ENCODE measurements around the gene IL37.
"Not testable (repeated sequence)": the region's sequence is repeated elsewhere in the genome, so short reads cannot be mapped to it uniquely, and the experiment has no call there.

Gene IL37

DNA sequence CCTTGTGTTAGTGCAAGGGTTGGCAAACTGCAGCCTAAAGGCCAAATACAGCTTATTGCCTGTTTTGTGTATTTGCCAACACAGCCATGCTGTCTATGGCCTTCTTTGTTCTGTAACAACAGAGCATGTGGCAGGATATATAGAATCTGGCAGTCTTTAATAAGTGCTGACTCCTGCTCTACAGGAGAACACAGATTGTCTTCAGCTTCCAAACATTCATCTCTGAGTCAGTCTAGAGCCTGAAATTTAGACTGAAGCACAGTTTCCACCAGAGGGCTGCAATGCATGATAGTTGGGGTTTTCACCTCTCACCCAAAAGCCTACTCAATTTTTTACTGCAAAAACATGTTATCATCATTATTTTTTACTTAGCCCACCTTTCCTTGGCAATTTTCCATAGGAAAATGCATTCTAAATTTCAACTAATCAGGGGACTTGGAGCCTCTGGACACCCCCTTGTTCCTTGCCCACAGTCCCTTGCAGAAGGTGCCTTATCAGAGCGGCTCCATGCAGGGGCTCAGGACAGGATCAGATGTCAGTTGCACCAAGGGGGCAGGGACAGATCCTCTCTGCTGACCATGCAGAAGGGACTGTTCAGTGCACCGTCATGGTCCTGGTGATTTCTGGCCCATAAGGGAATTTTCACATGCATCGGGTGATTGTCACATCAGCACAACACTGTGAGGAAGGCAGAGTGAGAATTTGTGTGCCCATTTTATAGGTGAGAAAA, 12.4 kb downstream of the IL37 start:
- no peak for DNase-seq (ENCODE audit: low read depth)

DNA sequence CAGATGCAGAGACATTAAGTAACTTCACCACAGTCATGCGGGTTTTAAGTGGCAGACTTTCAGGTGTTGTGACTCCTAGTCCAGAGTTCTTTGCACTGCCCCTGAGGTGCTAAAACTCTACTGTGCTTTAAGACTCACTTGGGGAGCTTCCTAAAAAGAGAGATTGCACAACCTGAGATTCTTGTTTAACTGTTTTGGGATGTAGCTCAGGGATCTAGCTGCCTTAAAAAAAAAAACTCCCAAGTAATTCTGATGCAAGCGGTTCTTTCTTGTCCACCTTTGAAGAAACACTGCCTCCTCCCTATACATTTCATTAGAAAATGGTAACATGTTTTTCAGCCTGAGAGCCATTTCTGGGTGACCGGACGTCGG, 13.0 kb downstream of the IL37 start:
- DNase-seq (ENCODE audit: low read depth): no peak

DNA sequence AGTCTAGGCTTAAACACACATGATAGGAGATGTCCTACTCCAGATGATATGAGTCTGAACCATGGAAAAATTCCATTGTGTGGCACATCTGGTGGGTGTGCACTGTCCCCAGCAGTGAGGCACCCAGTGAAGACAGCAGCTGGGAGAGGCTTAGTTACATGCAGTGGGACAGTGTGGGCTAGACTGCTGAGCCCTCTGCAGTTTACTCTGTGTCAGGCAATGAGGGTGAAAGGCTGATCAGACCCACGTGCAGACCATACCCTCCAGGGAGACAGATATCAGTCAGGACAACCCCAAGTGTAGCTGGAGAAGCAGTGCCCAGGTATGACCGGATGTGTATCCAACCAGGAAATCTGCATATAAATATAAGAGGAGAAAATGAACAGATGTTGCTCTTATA, 13.4 kb downstream of the IL37 start:
- DNase-seq (ENCODE audit: low read depth): no peak

DNA sequence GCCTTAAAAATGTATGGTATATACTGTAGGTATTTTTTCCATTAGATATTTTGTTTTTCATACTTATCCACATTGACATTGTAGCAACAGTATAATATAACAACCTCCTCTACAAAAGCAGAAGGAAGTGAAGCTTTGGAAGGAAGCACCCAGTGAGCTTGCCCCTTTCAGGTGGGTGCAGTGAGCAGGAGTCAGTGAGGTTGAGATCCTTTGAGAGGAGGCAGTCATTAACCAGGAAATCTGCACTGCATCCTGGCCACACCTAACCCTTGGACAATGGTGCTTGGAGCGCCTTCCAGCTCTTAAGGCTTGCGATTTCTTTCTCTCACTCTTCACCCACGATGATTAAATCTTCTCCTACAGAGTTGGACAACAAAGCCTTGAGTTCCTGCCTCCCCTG, 13.9 kb downstream of the IL37 start:
- DNase-seq (ENCODE audit: low read depth): no peak

DNA sequence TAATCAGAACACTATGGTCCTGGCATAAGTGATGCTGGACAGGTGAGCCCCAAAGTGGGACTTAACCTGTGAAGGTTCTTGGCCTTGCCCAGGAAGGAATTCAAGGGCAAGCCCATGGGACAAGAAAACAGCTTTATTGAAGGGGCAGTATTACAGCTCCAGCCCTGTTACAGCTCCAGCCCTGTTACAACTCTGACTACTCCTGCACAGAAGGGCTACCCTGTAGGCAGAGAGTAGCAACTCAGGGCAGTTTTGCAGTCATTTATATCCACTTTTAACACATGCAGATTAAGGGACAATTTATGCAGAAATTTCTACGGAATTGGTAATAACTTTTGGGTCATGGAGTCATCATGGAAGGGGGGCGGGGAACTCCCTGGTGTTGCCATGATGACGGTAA, 15.7 kb downstream of the IL37 start:
- no peak for DNase-seq (ENCODE audit: low read depth)

DNA sequence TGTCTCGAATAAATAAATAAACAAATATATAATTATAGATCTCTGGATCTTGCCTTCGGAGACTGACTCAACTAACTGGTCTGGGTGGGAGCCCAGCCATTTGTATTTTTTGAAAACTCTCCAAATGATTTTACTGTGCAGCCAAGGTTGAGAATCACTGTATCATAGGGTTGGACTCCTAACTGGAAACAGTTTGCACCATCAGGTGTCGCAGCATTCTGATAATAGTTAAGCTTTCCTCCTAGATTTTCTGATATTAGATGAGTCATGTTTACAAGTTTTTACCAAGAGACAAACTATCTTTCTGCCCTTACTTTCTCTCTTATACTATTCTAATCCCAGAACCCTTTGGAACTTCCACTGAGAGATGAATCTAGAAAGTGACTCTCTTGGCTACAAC, 16.8 kb downstream of the IL37 start:
- DNase-seq (ENCODE audit: low read depth): no peak

DNA sequence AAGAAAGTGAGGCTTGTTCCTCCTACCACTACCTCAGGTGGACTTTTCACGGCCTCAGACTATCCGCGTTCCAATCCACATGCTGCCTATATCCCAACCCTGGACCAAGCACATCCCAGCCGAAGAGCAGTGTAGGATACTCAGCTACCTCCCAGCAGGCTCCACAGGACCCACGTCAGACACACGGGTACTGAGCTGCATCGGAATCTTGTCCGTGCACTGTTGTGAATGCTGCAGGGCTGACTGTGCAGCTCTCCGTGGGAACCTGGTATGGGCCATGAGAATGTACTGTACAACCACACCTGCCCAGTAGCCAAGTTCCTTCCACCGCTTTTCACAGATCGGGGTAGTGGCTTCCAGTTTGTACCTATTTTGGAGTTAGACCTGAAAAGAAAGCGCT, 22.3 kb downstream of the IL37 start:
- DNase-seq (ENCODE audit: low read depth): no peak

DNA sequence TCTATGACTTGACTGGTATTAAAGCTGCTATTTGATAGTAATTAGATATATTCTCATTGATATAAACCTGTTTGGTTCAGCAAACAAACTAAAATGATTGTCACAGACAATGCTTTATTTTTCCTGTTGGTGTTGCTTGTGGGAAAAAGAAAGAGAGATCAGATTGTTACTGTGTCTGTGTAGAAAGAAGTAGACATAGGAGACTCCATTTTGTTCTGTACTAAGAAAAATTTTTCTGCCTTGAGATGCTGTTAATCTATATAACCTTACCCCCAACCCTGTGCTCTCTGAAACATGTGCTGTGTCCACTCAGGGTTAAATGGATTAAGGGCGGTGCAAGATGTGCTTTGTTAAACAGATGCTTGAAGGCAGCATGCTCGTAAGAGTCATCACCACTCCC, 23.2 kb downstream of the IL37 start:
- not testable (repeated sequence) for DNase-seq (ENCODE audit: low read depth)

DNA sequence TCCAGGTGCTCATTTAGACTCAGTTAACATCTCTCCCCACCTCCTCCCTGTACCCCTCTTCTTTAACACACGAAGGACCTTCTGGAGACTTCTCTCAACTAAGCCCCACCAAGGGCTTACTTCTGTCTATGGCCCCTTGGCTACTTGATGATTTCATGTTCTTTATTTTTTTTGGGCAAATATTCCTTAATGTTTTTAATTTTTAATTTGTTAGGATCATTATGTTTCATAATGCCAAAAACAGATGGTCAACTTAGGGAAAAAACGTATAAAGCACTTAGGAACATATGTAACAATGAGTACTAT, 25.9 kb downstream of the IL37 start:
- no peak for DNase-seq (ENCODE audit: low read depth)

DNA sequence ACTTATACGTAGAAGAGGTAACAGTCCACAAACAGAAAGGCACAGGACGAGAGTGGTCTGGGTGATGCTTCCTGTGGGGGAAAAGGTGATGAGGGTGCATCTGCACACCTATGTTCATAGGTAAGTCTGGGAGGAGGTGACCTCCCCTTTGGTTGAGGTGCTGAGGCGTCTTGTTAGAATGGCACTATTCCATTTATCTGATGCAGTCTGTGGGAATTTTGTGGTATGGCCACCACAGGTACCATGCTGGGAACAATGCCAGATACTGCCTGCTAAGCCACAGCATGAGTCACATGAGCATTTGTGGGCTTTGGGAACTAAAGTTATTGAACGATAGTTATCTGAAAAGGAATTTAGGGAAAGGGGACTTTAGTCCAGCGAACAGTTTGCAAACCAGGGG, 27.9 kb downstream of the IL37 start:
- DNase-seq (ENCODE audit: low read depth): no peak

DNA sequence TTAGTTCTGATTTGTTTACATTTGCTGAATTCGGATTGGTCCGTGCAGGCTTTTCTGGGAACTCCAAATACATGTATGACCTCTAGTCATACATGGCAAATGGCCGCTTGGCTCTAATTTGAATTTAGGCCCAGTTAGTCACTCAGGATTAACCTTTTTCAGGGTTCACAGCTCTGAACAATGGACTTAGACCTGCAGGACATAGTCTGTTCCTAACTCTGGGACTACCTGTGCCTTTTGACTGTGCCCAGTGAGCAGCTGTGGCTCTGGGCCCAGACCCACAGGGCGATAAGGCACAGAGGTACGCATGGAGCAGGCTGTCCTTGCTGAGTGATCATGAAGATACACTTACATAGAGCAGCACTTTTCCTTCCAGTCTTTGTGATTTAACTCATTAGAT, 28.5 kb downstream of the IL37 start:
- DNase-seq (ENCODE audit: low read depth): no peak

DNA sequence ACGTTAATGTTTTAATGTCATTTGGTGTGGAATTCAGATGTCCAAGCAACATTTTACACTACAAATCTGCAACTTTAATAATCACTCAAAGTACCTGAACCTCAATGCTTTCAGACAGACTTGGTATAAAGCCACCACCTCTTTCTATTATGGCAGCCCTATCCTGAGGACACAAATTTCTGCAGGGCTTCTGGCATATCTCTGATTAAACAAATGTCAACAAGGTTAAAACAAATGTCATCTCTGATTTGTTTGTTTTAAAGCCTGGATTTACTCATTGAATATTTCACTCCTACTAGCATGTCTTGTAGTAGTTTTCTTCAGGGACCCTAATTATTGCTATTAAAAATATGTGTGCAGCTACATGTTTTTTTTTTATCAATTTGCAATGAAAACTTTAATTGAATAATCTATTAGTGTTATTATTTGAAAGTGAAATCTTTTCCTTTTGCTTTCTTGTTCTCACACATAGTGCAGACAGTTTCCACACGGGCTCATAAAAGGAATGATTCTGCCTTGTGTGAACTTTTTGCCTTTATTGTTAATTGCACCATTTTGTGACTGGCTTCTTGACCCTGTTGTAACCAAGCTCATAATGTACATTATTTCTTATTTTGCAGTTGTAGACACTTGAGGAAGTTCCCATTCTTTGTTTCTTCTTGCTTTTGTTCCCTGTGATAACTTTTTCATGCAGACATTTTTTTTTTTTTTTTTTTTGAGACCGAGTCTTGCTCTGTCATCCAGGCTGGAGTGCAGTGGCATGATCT, 30.1 kb downstream of the IL37 start:
- DNase-seq (ENCODE audit: low read depth): no peak

DNA sequence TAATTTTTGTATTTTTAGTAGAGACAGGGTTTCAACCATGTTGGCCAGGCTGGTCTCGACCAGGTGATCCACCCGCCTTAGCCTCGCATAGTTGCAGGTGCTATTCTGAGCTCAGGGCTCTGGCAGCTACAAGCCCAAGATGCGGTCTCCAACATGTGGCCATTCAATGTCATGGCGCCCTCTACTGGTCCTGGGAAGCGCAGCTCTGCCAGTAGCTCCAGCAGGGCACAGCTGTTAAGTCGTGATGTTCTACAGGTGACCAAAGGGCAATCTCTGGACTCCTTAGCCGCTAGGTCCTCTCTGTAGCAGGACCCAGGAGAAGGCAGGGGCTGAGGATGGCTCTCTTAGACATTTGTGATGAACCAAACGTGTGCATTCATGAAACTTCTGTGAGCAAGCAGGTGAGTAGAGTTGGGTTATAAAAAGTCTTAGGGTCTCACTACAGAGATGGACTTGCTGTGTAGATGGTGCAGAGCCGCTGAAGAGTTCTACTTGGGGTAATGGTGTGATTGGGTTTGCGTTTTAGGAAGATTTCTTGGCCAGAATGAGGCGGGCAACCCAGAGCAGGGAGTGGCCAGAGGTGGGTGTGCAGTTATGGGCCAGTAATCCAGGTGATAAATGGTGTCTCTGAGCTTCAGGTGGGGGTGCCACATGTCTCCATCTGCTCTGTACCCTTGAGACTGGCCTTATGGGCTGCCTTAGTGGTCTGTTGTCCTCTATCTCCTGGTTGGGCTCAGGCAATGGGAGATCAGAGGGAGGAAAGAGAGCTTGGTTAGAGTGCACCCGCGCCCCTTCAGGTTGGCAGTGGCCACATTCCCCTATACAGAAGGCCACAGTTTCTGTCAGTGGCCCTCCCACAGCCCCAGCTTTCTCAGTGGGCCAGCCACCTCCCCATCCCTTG, 31.0 kb downstream of the IL37 start:
- peak; percentile 22 for DNase-seq (ENCODE audit: low read depth)

DNA sequence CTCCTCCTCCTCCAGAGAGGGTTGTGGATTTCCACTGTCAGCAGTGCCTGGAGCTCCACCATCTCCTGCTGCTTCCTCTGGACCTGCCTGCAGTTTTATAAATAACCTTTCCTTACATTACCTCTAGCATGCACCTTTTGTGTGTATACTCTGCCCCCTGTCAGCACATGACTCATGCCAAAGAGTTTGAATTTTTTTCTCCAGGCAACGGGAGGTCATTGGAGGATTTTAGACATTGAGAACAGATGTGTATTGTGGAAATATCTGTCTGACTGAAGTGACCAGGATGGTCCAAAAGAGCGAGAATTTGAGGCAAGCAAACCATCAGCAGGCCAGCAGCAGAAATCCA, 31.7 kb downstream of the IL37 start:
- no peak for DNase-seq (ENCODE audit: low read depth)

DNA sequence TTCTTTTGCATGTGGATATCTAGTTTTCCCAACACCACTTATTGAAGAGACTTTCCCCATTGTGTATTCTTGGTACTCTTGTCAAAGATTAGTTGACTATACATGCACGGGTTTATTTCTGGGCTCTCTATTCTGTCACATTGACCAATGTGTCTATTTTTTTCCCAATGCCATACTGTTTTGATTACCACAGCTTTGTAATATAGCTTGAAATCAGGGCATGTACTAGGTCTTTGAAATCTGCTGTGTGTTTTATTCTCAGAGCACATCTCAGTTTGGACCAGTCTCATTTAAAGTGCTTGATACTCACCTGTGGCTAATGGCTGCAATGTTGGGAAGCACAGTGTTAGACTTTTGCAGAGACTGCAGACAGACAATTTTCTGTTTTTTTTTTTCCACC, 34.0 kb downstream of the IL37 start:
- DNase-seq (ENCODE audit: low read depth): no peak

DNA sequence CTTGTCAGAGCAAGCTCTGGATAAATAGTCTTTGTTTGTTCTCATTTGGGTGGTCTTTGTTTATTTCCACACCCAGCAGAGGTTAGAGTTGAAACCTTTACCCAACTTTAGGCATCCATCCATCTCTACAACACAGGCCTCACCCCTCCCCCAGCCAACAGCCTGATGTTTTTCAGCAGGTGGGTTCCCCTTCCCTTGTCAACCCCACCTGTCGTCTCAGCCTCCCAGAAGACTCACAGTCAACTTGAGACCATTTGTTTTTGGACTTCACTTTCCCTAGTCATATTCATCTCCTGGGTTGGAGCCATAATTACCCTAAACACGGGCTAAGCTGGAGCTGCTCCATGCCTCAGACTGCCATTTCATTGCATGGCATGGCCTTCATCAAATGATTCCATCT, 35.1 kb downstream of the IL37 start:
- DNase-seq (ENCODE audit: low read depth): no peak

DNA sequence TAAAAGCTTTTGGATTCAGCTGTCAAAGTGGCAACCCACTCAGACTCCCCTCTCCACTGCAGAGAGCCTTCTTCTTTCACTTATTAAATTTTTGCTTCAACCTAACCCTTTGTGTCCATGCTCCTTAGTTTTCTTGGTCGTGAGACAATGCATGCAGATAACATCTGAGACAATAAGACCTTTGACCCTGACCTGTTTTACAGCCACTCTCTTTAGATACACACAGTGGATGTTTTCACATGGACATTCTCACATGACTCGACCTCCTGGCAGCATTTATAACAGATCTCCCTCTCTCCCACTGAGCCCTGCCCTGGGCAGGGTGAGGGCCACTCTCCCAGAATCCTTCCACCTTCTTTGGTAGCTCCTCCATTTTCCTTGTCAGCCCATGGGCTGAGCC, 36.4 kb downstream of the IL37 start:
- DNase-seq (ENCODE audit: low read depth): no peak

DNA sequence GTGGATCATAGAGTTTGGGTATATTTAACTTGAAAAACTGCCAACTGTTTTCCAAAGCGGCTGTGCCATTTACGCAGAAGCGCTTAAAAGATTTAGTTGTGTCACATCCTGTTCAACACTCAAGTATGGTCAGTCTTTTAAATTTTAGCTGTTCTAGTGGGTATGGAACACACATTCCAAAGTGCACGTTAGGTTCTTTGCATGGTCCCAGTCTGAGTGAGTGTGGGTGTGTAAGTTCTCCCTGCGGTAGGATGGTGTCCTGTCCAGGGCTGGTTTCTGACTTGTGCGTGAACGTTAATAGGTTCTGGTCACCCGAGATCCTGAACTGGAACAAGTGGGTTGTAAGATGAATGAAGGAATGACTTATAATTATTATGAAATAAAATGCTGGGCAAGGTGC, 38.5 kb downstream of the IL37 start:
- DNase-seq (ENCODE audit: low read depth): no peak

DNA sequence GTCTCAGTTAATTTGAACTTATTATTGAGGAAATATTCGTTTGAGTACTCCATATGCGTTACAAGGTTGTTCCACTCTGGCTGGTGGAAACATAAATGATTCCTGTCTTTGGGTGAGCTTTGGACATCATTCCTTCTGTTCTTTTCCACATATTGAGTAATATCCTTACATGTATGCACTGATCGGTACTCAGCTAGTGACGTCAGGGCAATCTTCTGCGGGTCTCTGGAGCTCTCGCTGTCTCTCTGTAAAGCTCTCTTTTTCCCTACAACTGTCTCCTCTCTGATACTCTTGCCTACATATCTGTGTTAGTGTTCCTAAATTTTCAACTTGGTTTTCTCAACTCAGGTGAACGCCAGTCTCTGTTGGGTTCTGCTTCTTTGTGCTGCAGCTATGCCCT, 43.4 kb downstream of the IL37 start:
- DNase-seq (ENCODE audit: low read depth): no peak

DNA sequence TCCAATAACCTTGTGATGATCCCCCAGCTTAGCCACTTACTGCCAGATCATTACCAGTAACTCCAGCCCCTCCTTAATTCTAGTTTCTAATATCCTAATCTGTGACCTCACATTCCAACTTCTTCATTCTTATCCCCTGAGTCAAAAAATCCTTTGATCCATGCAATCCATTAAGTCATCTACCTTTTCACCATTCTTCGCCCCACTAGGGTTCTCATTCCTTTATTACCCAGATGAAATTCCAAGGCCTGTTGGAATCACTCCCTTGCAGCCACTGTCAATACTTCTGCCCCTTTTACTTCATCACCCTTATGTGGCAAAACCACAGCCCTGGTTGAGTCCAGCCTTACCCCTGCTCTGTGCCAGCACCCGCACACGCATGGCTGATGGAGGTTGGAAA, 46.5 kb downstream of the IL37 start:
- no peak for DNase-seq (ENCODE audit: low read depth)

DNA sequence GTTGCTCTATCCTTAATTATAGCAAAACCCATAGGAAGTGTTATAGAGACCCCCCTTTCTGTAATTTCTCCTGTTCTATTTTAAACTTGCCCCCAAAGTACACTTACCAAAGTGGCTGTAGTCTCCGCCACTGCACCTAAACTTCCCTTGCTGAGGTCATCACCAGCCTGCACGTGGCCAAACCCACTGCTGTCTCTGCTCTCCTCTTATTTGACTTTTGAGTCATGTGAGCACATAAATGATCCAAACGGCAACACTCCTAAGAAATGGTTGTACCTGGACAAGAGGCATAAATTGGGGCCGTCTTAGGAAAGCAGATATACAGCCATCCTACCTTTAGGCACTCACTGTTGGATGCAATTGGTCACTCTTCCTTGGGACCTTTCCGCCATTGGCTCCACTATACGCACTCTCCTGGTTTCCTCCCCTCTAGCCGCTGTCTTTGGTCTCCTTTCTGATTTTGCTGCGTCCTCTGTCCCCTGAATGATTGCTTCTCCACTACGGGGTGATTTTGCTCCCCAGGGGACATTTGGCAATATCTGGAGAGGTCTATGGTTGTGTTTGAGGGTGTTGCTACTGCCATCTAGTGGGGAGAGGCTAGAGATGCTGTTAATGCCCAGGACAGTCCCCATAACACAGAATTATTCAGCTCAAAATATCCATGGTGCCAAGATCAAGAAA, 47.6 kb downstream of the IL37 start:
- DNase-seq (ENCODE audit: low read depth): peak; percentile 25

DNA sequence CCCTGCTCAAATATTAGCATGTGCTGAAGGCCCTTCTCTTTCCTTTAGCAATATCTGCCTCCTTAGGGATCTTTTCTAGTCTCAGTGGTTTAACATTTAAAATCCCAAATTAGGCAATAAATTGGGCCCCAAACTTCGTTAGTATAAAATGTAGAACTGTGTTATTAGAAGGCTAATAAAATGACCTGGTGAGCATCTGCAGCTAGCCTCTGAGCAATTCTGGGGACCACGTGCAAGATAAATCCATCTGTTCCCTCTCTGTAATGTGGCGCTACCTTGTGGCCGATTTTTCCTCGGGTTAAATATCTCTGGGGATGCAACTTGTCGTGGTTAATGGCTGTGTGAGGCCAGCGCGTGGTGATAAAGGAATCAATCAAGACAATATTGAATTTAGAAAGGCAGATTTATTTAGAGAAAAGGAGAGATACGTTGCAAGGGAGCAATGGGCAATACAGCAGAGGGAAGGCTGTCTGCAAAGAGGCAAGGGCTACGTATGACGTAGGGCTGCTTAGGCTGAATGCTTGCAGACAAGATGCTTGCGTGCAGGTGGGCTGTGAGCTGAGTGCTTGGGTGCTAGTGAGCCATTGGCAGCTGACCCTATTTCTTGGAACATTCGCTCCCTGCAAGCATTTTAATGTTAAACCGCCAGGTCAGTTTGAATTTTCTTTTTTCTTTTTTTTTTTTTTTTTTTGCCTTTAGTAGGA, 48.3 kb downstream of the IL37 start:
- DNase-seq (ENCODE audit: low read depth): no peak
